Measurements from ENCODE around the gene PMEPA1. TPM values are rescaled to one million over a fixed set of nuclear protein-coding genes. Genes with fewer than 3 reads are reported as not detected.
A peak's percentile ranks its signal among the peaks of the same experiment; 100 is the strongest.

Gene PMEPA1
- total and polyA plus RNA-seq, 10 of the 15 experiments (the other 5 are each of a cell fraction or from before 2014, with no cell fraction given): 0.02 to 0.10 (median 0.04) TPM; not detected in 3

DNA sequence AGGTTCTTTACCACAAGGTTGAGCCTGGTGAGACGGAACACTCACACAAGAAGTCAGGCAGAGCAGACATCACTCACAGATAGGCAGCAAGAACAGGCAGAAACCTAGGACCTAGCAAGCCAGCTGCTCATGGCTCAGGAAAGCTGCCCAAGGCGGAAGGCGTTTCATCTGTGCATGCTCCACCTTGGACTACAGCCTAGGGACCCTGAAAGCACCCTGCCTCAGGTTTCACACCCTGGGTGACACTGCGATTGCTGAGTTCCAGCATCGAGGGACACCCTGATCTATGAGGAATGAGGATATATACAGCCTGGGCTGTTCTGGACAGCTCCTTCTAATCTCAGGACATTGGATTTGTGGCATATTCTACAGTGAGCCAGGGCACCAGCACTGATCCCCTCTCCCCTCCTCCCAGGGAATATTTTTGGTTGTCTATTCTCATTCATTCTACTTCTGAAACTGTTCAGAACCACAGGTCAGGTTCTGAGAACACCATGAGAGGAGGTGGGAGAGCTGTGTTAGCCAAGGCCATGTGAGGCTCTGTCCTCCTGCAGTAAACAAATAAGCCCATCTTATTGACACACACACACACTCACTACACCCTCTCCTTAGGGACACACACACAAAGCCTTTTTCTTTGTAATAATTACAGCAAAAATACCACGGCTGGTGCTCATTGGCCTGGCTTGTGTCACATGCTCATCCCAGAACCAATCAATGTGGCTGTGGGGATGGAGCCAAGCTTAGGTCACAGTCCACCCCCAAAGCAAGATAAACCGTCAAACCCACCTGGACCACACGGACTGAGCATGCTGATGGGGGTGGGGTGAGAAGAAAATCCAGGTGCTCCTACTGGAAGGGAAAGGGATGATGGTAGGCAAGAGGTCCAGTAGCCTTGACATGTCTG lies 26.3 kb upstream of the PMEPA1 start (continued):
- TF ChIP-seq, protein P1, sequence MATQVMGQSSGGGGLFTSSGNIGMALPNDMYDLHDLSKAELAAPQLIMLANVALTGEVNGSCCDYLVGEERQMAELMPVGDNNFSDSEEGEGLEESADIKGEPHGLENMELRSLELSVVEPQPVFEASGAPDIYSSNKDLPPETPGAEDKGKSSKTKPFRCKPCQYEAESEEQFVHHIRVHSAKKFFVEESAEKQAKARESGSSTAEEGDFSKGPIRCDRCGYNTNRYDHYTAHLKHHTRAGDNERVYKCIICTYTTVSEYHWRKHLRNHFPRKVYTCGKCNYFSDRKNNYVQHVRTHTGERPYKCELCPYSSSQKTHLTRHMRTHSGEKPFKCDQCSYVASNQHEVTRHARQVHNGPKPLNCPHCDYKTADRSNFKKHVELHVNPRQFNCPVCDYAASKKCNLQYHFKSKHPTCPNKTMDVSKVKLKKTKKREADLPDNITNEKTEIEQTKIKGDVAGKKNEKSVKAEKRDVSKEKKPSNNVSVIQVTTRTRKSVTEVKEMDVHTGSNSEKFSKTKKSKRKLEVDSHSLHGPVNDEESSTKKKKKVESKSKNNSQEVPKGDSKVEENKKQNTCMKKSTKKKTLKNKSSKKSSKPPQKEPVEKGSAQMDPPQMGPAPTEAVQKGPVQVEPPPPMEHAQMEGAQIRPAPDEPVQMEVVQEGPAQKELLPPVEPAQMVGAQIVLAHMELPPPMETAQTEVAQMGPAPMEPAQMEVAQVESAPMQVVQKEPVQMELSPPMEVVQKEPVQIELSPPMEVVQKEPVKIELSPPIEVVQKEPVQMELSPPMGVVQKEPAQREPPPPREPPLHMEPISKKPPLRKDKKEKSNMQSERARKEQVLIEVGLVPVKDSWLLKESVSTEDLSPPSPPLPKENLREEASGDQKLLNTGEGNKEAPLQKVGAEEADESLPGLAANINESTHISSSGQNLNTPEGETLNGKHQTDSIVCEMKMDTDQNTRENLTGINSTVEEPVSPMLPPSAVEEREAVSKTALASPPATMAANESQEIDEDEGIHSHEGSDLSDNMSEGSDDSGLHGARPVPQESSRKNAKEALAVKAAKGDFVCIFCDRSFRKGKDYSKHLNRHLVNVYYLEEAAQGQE (IDR thresholded peaks at IDR 0.05; ENCODE audit: low read depth, low read length): no peak

DNA sequence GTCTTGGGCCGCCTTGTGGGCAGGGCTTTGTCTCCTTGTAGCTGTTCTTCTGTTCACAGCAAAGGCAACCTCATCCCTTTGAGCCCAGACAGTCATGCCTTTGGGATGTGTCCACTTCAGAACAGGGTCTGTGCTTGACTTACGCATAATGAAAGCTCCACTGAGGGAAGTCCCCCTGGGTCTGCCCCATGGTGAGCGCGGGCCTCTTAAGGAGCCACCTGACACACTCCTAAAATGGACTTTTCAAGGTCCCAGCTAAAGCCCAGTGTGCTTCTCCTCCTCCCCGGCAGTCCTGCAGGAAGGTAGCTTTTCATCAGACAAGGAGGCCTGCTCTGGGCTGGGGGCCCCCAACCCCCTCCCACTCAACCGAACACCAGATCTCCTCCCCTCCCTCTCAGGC lies 24.9 kb upstream of the PMEPA1 start:
- intact Hi-C loops (cut with micrococcal nuclease; ENCODE audit: unreplicated experiment) (no loop called here), in situ Hi-C loops (cut with MboI) (no loop called here)
- Histone ChIP-seq H3K4me2 (ENCODE audit: control insufficient read depth, insufficient read depth) (no peak overlapping the region), H2AFZ (ENCODE audit: control insufficient read depth, low read depth, low read length) (no peak overlapping the region), H3K79me2 (ENCODE audit: control insufficient read depth, insufficient read depth, low read length) (no peaks in the 10 kb centered on the region), H3K36me3 (ENCODE audit: control insufficient read depth in 2 of 2, insufficient read depth in 2 of 2, low read length in 1 of 2) (no peaks in the 10 kb centered on the region), H3K27ac (ENCODE audit: control insufficient read depth, insufficient read depth) (no peak overlapping the region), H3K9ac (ENCODE audit: control insufficient read depth, insufficient read depth, low read length) (no peak overlapping the region), H3K9me3 (replicated peaks; ENCODE audit: control insufficient read depth, insufficient read depth, low read length) (no peaks in the 10 kb centered on the region; the same call in 2 of the 3 replicates), H3K4me1 (ENCODE audit: control insufficient read depth, insufficient read depth, low read length) (peaks cover 20% of the 10 kb centered on the region), H4K20me1 (ENCODE audit: control insufficient read depth, insufficient read depth) (no peaks in the 10 kb centered on the region; the same call in 1 of the 2 replicates), H3K4me3 (no peak overlapping the region), H3K27me3 (replicated peaks in 1 of 2; ENCODE audit: control insufficient read depth in 2 of 2, insufficient read depth in 2 of 2, low read length in 1 of 2) (no peaks in the 10 kb centered on the region; a peak in 1 of 4 replicates)
- BruUV-seq (replicated peaks): no TSS peak
- CTCF ChIA-PET: interaction anchor here (1.5 kb wide), 1 partner anchor 53 kb away, joined by 6 read pairs; no protein-coding TSS in a partner anchor
- peak; percentile 80 for ATAC-seq
- POLR2A ChIA-PET: interaction anchor here (0.9 kb wide), 1 partner anchor 10 kb away, joined by 3 read pairs; no protein-coding TSS in a partner anchor
- RAD21 ChIA-PET (ENCODE audit: unreplicated experiment): interaction anchor here (1.1 kb wide), 1 partner anchor 55 kb away, joined by 4 read pairs; no protein-coding TSS in a partner anchor
- SMC1A ChIA-PET (ENCODE audit: uncharacterized antibody, unreplicated experiment): no interaction called here
- FAIRE-seq: no peak
- DNase-seq (ENCODE audit: low read depth, low spot score): no peak
- WGBS (ENCODE audit: insufficient coverage, insufficient replicate concordance, low lambda C conversion rate, missing lambda C conversion rate): 69% methylated on average over 6 of the region's 6 CpGs
- TF ChIP-seq, protein P2, sequence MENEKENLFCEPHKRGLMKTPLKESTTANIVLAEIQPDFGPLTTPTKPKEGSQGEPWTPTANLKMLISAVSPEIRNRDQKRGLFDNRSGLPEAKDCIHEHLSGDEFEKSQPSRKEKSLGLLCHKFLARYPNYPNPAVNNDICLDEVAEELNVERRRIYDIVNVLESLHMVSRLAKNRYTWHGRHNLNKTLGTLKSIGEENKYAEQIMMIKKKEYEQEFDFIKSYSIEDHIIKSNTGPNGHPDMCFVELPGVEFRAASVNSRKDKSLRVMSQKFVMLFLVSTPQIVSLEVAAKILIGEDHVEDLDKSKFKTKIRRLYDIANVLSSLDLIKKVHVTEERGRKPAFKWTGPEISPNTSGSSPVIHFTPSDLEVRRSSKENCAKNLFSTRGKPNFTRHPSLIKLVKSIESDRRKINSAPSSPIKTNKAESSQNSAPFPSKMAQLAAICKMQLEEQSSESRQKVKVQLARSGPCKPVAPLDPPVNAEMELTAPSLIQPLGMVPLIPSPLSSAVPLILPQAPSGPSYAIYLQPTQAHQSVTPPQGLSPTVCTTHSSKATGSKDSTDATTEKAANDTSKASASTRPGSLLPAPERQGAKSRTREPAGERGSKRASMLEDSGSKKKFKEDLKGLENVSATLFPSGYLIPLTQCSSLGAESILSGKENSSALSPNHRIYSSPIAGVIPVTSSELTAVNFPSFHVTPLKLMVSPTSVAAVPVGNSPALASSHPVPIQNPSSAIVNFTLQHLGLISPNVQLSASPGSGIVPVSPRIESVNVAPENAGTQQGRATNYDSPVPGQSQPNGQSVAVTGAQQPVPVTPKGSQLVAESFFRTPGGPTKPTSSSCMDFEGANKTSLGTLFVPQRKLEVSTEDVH (IDR thresholded peaks at IDR 0.05; ENCODE audit: low read depth, partially characterized antibody): no peak
- TF ChIP-seq KDM1A (IDR thresholded peaks at IDR 0.05; ENCODE audit: borderline replicate concordance): no peak
- no peak for TF ChIP-seq PML (IDR thresholded peaks at IDR 0.05; ENCODE audit: low read length)
- TF ChIP-seq, protein P3, sequence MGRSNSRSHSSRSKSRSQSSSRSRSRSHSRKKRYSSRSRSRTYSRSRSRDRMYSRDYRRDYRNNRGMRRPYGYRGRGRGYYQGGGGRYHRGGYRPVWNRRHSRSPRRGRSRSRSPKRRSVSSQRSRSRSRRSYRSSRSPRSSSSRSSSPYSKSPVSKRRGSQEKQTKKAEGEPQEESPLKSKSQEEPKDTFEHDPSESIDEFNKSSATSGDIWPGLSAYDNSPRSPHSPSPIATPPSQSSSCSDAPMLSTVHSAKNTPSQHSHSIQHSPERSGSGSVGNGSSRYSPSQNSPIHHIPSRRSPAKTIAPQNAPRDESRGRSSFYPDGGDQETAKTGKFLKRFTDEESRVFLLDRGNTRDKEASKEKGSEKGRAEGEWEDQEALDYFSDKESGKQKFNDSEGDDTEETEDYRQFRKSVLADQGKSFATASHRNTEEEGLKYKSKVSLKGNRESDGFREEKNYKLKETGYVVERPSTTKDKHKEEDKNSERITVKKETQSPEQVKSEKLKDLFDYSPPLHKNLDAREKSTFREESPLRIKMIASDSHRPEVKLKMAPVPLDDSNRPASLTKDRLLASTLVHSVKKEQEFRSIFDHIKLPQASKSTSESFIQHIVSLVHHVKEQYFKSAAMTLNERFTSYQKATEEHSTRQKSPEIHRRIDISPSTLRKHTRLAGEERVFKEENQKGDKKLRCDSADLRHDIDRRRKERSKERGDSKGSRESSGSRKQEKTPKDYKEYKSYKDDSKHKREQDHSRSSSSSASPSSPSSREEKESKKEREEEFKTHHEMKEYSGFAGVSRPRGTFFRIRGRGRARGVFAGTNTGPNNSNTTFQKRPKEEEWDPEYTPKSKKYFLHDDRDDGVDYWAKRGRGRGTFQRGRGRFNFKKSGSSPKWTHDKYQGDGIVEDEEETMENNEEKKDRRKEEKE (IDR thresholded peaks at IDR 0.05): no peak
- TF ChIP-seq, protein P4, sequence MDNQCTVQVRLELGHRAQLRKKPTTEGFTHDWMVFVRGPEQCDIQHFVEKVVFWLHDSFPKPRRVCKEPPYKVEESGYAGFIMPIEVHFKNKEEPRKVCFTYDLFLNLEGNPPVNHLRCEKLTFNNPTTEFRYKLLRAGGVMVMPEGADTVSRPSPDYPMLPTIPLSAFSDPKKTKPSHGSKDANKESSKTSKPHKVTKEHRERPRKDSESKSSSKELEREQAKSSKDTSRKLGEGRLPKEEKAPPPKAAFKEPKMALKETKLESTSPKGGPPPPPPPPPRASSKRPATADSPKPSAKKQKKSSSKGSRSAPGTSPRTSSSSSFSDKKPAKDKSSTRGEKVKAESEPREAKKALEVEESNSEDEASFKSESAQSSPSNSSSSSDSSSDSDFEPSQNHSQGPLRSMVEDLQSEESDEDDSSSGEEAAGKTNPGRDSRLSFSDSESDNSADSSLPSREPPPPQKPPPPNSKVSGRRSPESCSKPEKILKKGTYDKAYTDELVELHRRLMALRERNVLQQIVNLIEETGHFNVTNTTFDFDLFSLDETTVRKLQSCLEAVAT (IDR thresholded peaks at IDR 0.05): no peak
- TF ChIP-seq GATAD2B (conservative IDR thresholded peaks at IDR 0.05; ENCODE audit: low read depth): no peak
- TF ChIP-seq SP1 (IDR thresholded peaks at IDR 0.05; ENCODE audit: low read depth, low read length): no peak
- no peak for TF ChIP-seq BMI1 (IDR thresholded peaks at IDR 0.05; ENCODE audit: borderline replicate concordance)
